Neural cell (in vitro differentiated cells): ENCODE measurements around the gene PTBP2.

ENCODE experiments used
- EZH2 ChIP-seq: fragments of 200-600, 300-800 bp; shearing (Covaris generic), sonication (generic); IDR thresholded peaks from 2 replicates; pipeline ENCODE4 v1.6.1; 2014; ENCODE audit warnings: antibody characterized with exemption, low read length, borderline replicate concordance, mild to moderate bottlenecking; ENCODE audit not compliant: insufficient read depth, poor library complexity, severe bottlenecking
- TAF1 ChIP-seq: IDR thresholded peaks from 2 replicates; pipeline ENCODE4 v1.6.1; 2012; ENCODE audit warnings: low read depth
- TF ChIP-seq, protein P1 (sequence below): fragments of 450-650 bp; IDR thresholded peaks from 2 replicates; pipeline ENCODE4 v1.5.1; 2014; ENCODE audit warnings: antibody characterized with exemption, mild to moderate bottlenecking, moderate library complexity; ENCODE audit not compliant: poor library complexity, severe bottlenecking

GRCh38 chr1:96808191-96808590 is 86.6 kb downstream of the PTBP2 start:
- TF ChIP-seq EZH2 (no peak), TAF1 (no peak)
- TF ChIP-seq, protein P1, sequence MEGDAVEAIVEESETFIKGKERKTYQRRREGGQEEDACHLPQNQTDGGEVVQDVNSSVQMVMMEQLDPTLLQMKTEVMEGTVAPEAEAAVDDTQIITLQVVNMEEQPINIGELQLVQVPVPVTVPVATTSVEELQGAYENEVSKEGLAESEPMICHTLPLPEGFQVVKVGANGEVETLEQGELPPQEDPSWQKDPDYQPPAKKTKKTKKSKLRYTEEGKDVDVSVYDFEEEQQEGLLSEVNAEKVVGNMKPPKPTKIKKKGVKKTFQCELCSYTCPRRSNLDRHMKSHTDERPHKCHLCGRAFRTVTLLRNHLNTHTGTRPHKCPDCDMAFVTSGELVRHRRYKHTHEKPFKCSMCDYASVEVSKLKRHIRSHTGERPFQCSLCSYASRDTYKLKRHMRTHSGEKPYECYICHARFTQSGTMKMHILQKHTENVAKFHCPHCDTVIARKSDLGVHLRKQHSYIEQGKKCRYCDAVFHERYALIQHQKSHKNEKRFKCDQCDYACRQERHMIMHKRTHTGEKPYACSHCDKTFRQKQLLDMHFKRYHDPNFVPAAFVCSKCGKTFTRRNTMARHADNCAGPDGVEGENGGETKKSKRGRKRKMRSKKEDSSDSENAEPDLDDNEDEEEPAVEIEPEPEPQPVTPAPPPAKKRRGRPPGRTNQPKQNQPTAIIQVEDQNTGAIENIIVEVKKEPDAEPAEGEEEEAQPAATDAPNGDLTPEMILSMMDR: no peak
